Right lobe of liver (tissue), 6 donors: Measurements from ENCODE around the gene CEND1. TPM values are rescaled to one million over a fixed set of nuclear protein-coding genes. Genes with fewer than 3 reads are reported as not detected.

Source experiments
- ATAC-seq, 4 donors: fragments of 200-7000 bp; cut with Tn5 transposase; one replicate each; pipeline ENCODE4 v1.9.1; 2020; ENCODE audit warnings: mild to moderate bottlenecking in 4 of 4, moderate library complexity in 4 of 4
- DNase-seq, 3 donors: peaks; one replicate each; pipeline ENCODE4 v3.0.0-alpha.2; 2020
- H3K27ac ChIP-seq, 3 donors: fragments of 200-600 bp; one replicate each; pipeline ENCODE4 v1.8.0; 2022
- H3K27me3 ChIP-seq, 2 donors: fragments of 200-600 bp; one replicate each; pipeline ENCODE4 v1.8.0; 2022
- H3K36me3 ChIP-seq, 4 donors: fragments of 200-600 bp; sonication (generic) in 1 of 4; one replicate each; pipeline versions ENCODE4 v1.5.1 to v1.8.0; 2017 to 2022; ENCODE audit warnings: control low read depth in 1 of 4
- H3K4me1 ChIP-seq, 4 donors: fragments of 200-600 bp; sonication (generic) in 1 of 4; one replicate each; pipeline versions ENCODE4 v1.5.1 to v1.8.0; 2017 to 2022; ENCODE audit warnings: control low read depth in 1 of 4
- H3K4me3 ChIP-seq, 3 donors: fragments of 200-600 bp; one replicate each; pipeline ENCODE4 v1.8.0; 2022
- H3K9me3 ChIP-seq, 4 donors: fragments of 200-600 bp; sonication (generic) in 1 of 4; one replicate each; pipeline versions ENCODE4 v1.5.1 to v1.8.0; 2017 to 2022; ENCODE audit warnings: control low read depth in 1 of 4
- CTCF ChIP-seq, 4 donors: fragments of 200-600 bp in 3 of 4; fragments of 450-650 bp in 1 of 4; IDR thresholded peaks; one replicate each; pipeline versions ENCODE4 v1.5.1 to v1.8.0; 2016 to 2022; ENCODE audit warnings: antibody characterized with exemption in 4 of 4, mild to moderate bottlenecking in 2 of 4
- POLR2A ChIP-seq: fragments of 450-650 bp; IDR thresholded peaks from one replicate; pipeline ENCODE4 v1.6.1; 2017; ENCODE audit warnings: antibody characterized with exemption, mild to moderate bottlenecking
- WGBS: methylation state at CpG from one replicate; pipeline ENCODE4 v1.1.6; 2018; ENCODE audit warnings: low coverage, low lambda C conversion rate; ENCODE audit not compliant: insufficient coverage; ENCODE audit errors: missing lambda C conversion rate; 5-methylcytosine and 5-hydroxymethylcytosine counted together
- intact Hi-C, 2 donors: fragments of 100-400 bp; cut with DNase I; formaldehyde crosslinking; loops; one replicate each; pipeline versions ENCODE4 v1.11.2 to v1.14.1; 2022
- total RNA-seq, 6 experiments: library from RNA; depleted of rRNA in 2 of 6; stranded (reverse); fragments of >200 nt in 2 of 6; fragmentation: NEBNext Ultra II Directional in 3 of 6; extraction: Animal tissue kit (Norgen Biotek cat#: 25700) in 3 of 6; gene quantifications; one replicate each; pipeline versions ENCODE4 v1.1.0 to v1.2.4, GENCODE V29; 2016 to 2023
- donor health status: DM: no; HTN: yes; CAD: no.
- donor health status: DM: no; HTN: no; CAD: no.
- donor health status: DM: no; HTN: no; CAD: no.
- donor health status: DM: no; HTN: yes; CAD: no.
- donor health status: DM: no; HTN: yes; CAD: no.

The CEND1 gene
- total RNA-seq, 6 experiments from 2014 or later = not detected

GRCh38 chr11:828506-829175, 38.8 kb upstream of the CEND1 start:
- TF ChIP-seq CTCF (IDR thresholded peaks at IDR 0.05) (no peak), POLR2A (no peak)
- intact Hi-C loops = no loop called here
- Histone ChIP-seq H3K4me3 (no peak overlapping the region), H3K4me1 (peaks cover 0 to 74% (median 31%) of the 10 kb centered on the region in 4 donors), H3K27ac (peak overlapping the region in 1 of 3 donors; percentile 30), H3K9me3 (no peaks in the 10 kb centered on the region), H3K27me3 (no peaks in the 10 kb centered on the region), H3K36me3 (peaks cover 0 to 14% (median 7%) of the 10 kb centered on the region in 4 donors)
- WGBS = 50% methylated on average over 2 of the region's 21 CpGs
- ATAC-seq = no peak
- DNase-seq = peak in 1 of 3 donors; percentile 67

- no peaks in the 10 kb centered on the region for H3K9me3 ChIP-seq
- H3K4me1 ChIP-seq = peaks cover 0 to 69% (median 32%) of the 10 kb centered on the region in 4 donors
- peak within 1 kb of the TSS; percentile 20 to 48 (median 25) for H3K4me3 ChIP-seq
- H3K27ac ChIP-seq = peak within 1 kb of the TSS in 2 of 3 donors; percentile 28 to 33
- ATAC-seq (no peak), DNase-seq (no peak)
- no peaks in the 10 kb centered on the region for H3K27me3 ChIP-seq
- TF ChIP-seq POLR2A (no peak), CTCF (IDR thresholded peaks at IDR 0.05) (no peak)
- H3K36me3 ChIP-seq = peaks cover 0 to 17% (median 7%) of the 10 kb centered on the region in 4 donors
- intact Hi-C loops = no loop called here
- WGBS = 58% methylated on average over 4 of the region's 5 CpGs
Measured at GRCh38 chr11:827897-828192, 38.0 kb upstream of the CEND1 start, which contains the start of gene CRACR2B. TSS of gene CRACR2B (plus strand) at chr11:827919. CDS start at chr11:828608, 689 bp downstream.

- Histone ChIP-seq H3K27me3 (no peaks in the 10 kb centered on the region), H3K9me3 (no peaks in the 10 kb centered on the region), H3K27ac (peak overlapping the region in 2 of 3 donors; percentile 28 to 33), H3K4me3 (peak overlapping the region; percentile 20 to 48 (median 25)), H3K4me1 (peaks cover 0 to 67% (median 34%) of the 10 kb centered on the region in 4 donors), H3K36me3 (peaks cover 0 to 22% (median 7%) of the 10 kb centered on the region in 4 donors)
- DNase-seq (no peak), ATAC-seq (peak in 1 of 4 donors; percentile 4)
- intact Hi-C loops = no loop called here
- WGBS = 20% methylated on average over 12 of the region's 66 CpGs
- TF ChIP-seq POLR2A (no peak), CTCF (IDR thresholded peaks at IDR 0.05) (no peak)
Measured at GRCh38 chr11:827146-827896, 37.4 kb upstream of the CEND1 start.

GRCh38 chr11:826836-827145, 36.9 kb upstream of the CEND1 start:
- peak overlapping the region; percentile 20 to 48 (median 25) for H3K4me3 ChIP-seq
- 8% methylated on average over 6 of the region's 22 CpGs for WGBS
- TF ChIP-seq POLR2A (no peak), CTCF (IDR thresholded peaks at IDR 0.05) (no peak)
- H3K27me3 ChIP-seq = no peaks in the 10 kb centered on the region
- intact Hi-C loops = no loop called here
- peaks cover 0 to 24% (median 7%) of the 10 kb centered on the region in 4 donors for H3K36me3 ChIP-seq
- peaks cover 0 to 71% (median 35%) of the 10 kb centered on the region in 4 donors for H3K4me1 ChIP-seq
- H3K9me3 ChIP-seq = no peaks in the 10 kb centered on the region
- ATAC-seq = no peak
- DNase-seq = no peak
- peak overlapping the region in 2 of 3 donors; percentile 28 to 33 for H3K27ac ChIP-seq
